ENCODE data around the gene PROZ.
A peak's percentile ranks its signal among the peaks of the same experiment; 100 is the strongest.
"Not testable (repeated sequence)": the region's sequence is repeated elsewhere in the genome, so short reads cannot be mapped to it uniquely, and the experiment has no call there.

PROZ gene

GRCh38 chr13:113152691-113152983 lies 5.8 kb upstream of the PROZ start:
- H3K4me1 ChIP-seq (ENCODE audit: insufficient read depth, low read length), result peaks cover 8% of the 10 kb centered on the region
- H3K9me3 ChIP-seq (ENCODE audit: control insufficient read depth, insufficient read depth, low read length), result no peaks in the 10 kb centered on the region
- no peaks in the 10 kb centered on the region for H3K36me3 ChIP-seq (ENCODE audit: insufficient read depth, low read length)
- H3K9ac ChIP-seq (ENCODE audit: low read depth, low read length), result peak overlapping the region; percentile 55; the same call in 1 of the 2 replicates

GRCh38 chr13:113152984-113153809 lies 5.3 kb upstream of the PROZ start:
- peaks cover 11% of the 10 kb centered on the region for H3K4me1 ChIP-seq (ENCODE audit: insufficient read depth, low read length)
- H3K9ac ChIP-seq (ENCODE audit: low read depth, low read length), result peak overlapping the region; percentile 55
- no peaks in the 10 kb centered on the region for H3K9me3 ChIP-seq (ENCODE audit: control insufficient read depth, insufficient read depth, low read length)
- H3K36me3 ChIP-seq (ENCODE audit: insufficient read depth, low read length), result no peaks in the 10 kb centered on the region

- H3K9ac ChIP-seq (ENCODE audit: low read depth, low read length), result peak overlapping the region; percentile 55
Observed at GRCh38 chr13:113153810-113154748, 4.4 kb upstream of the PROZ start.

GRCh38 chr13:113155201-113155600 lies 3.2 kb upstream of the PROZ start:
- Histone ChIP-seq H3K9ac (ENCODE audit: low read depth, low read length) (no peak overlapping the region), H3K9me3 (ENCODE audit: control insufficient read depth, insufficient read depth, low read length) (no peaks in the 10 kb centered on the region), H3K36me3 (ENCODE audit: insufficient read depth, low read length) (no peaks in the 10 kb centered on the region), H3K4me1 (ENCODE audit: insufficient read depth, low read length) (peaks cover 21% of the 10 kb centered on the region)

More at GRCh38 chr13:113153810-113154748, 4.4 kb upstream of the PROZ start:
- H3K9me3 ChIP-seq (ENCODE audit: control insufficient read depth, insufficient read depth, low read length), result no peaks in the 10 kb centered on the region
- no peaks in the 10 kb centered on the region for H3K36me3 ChIP-seq (ENCODE audit: insufficient read depth, low read length)
- peaks cover 17% of the 10 kb centered on the region for H3K4me1 ChIP-seq (ENCODE audit: insufficient read depth, low read length)

- H3K9me3 ChIP-seq (ENCODE audit: control insufficient read depth, insufficient read depth, low read length), result no peaks in the 10 kb centered on the region
- no peaks in the 10 kb centered on the region for H3K36me3 ChIP-seq (ENCODE audit: insufficient read depth, low read length)
- H3K4me1 ChIP-seq (ENCODE audit: insufficient read depth, low read length), result peaks cover 21% of the 10 kb centered on the region
- no peak overlapping the region for H3K9ac ChIP-seq (ENCODE audit: low read depth, low read length)
Observed at GRCh38 chr13:113155982-113156655, 2.3 kb upstream of the PROZ start.

GRCh38 chr13:113157206-113157928 lies 1.1 kb upstream of the PROZ start:
- no peaks in the 10 kb centered on the region for H3K36me3 ChIP-seq (ENCODE audit: insufficient read depth, low read length)
- H3K9me3 ChIP-seq (ENCODE audit: control insufficient read depth, insufficient read depth, low read length), result no peaks in the 10 kb centered on the region
- H3K9ac ChIP-seq (ENCODE audit: low read depth, low read length), result no peak overlapping the region
- H3K4me1 ChIP-seq (ENCODE audit: insufficient read depth, low read length), result peaks cover 17% of the 10 kb centered on the region; the same call in 1 of the 2 replicates

- peaks cover 15% of the 10 kb centered on the region; the same call in 1 of the 2 replicates for H3K4me1 ChIP-seq (ENCODE audit: insufficient read depth, low read length)
Observed at GRCh38 chr13:113158946-113159345, 498 bp downstream of the PROZ start.

GRCh38 chr13:113159701-113160100 lies 1.3 kb downstream of the PROZ start:
- H3K9me3 ChIP-seq (ENCODE audit: control insufficient read depth, insufficient read depth, low read length), result no peaks in the 10 kb centered on the region
- peaks cover 13% of the 10 kb centered on the region; the same call in 1 of the 2 replicates for H3K4me1 ChIP-seq (ENCODE audit: insufficient read depth, low read length)
- no peak overlapping the region for H3K9ac ChIP-seq (ENCODE audit: low read depth, low read length)
- no peaks in the 10 kb centered on the region for H3K36me3 ChIP-seq (ENCODE audit: insufficient read depth, low read length)

More at GRCh38 chr13:113158946-113159345, 498 bp downstream of the PROZ start:
- H3K9me3 ChIP-seq (ENCODE audit: control insufficient read depth, insufficient read depth, low read length), result no peaks in the 10 kb centered on the region
- no peaks in the 10 kb centered on the region for H3K36me3 ChIP-seq (ENCODE audit: insufficient read depth, low read length)
- H3K9ac ChIP-seq (ENCODE audit: low read depth, low read length), result no peak overlapping the region

GRCh38 chr13:113160983-113161382 lies 2.5 kb downstream of the PROZ start:
- H3K9me3 ChIP-seq (ENCODE audit: control insufficient read depth, insufficient read depth, low read length), result no peaks in the 10 kb centered on the region
- no peak overlapping the region for H3K9ac ChIP-seq (ENCODE audit: low read depth, low read length)
- H3K36me3 ChIP-seq (ENCODE audit: insufficient read depth, low read length), result no peaks in the 10 kb centered on the region
- H3K4me1 ChIP-seq (ENCODE audit: insufficient read depth, low read length), result peaks cover 13% of the 10 kb centered on the region; the same call in 1 of the 2 replicates

- Histone ChIP-seq H3K4me1 (ENCODE audit: insufficient read depth, low read length) (peaks cover 13% of the 10 kb centered on the region; the same call in 1 of the 2 replicates), H3K9ac (ENCODE audit: low read depth, low read length) (no peak overlapping the region)
Observed at GRCh38 chr13:113161433-113161832, 3.0 kb downstream of the PROZ start.

GRCh38 chr13:113161975-113162374 lies 3.5 kb downstream of the PROZ start:
- not testable (repeated sequence) for H3K9me3 ChIP-seq (ENCODE audit: control insufficient read depth, insufficient read depth, low read length); H3K9ac ChIP-seq (ENCODE audit: low read depth, low read length); H3K36me3 ChIP-seq (ENCODE audit: insufficient read depth, low read length)
- peaks cover 13% of the 10 kb centered on the region; the same call in 1 of the 2 replicates for H3K4me1 ChIP-seq (ENCODE audit: insufficient read depth, low read length)

More at GRCh38 chr13:113161433-113161832, 3.0 kb downstream of the PROZ start:
- Histone ChIP-seq H3K9me3 (ENCODE audit: control insufficient read depth, insufficient read depth, low read length) (no peaks in the 10 kb centered on the region), H3K36me3 (ENCODE audit: insufficient read depth, low read length) (no peaks in the 10 kb centered on the region)

GRCh38 chr13:113162783-113163685 lies 4.6 kb downstream of the PROZ start:
- Histone ChIP-seq H3K9me3 (ENCODE audit: control insufficient read depth, insufficient read depth, low read length) (no peaks in the 10 kb centered on the region), H3K4me1 (ENCODE audit: insufficient read depth, low read length) (peaks cover 11% of the 10 kb centered on the region; the same call in 1 of the 2 replicates), H3K36me3 (ENCODE audit: insufficient read depth, low read length) (no peaks in the 10 kb centered on the region; the same call in 1 of the 2 replicates), H3K9ac (ENCODE audit: low read depth, low read length) (0 out of 2 replicates have a peak overlapping the region, but pooled peaks have one; percentile 6)

- Histone ChIP-seq H3K4me1 (ENCODE audit: insufficient read depth, low read length) (peaks cover 1% of the 10 kb centered on the region; the same call in 1 of the 2 replicates), H3K9me3 (ENCODE audit: control insufficient read depth, insufficient read depth, low read length) (no peaks in the 10 kb centered on the region), H3K36me3 (ENCODE audit: insufficient read depth, low read length) (no peaks in the 10 kb centered on the region; the same call in 1 of the 2 replicates), H3K9ac (ENCODE audit: low read depth, low read length) (no peak overlapping the region)
Observed at GRCh38 chr13:113164492-113164891, 6.0 kb downstream of the PROZ start.
